DMS 273 treated with DMSO at 0.1 percent for 48 hours (cell line): Measurements from ENCODE around the gene DUS1L.

ENCODE experiments used
- DNase-seq: peaks from one replicate; lab custom pipeline; 2025; lab: John Stamatoyannopoulos, UW

Gene DUS1L

DNA sequence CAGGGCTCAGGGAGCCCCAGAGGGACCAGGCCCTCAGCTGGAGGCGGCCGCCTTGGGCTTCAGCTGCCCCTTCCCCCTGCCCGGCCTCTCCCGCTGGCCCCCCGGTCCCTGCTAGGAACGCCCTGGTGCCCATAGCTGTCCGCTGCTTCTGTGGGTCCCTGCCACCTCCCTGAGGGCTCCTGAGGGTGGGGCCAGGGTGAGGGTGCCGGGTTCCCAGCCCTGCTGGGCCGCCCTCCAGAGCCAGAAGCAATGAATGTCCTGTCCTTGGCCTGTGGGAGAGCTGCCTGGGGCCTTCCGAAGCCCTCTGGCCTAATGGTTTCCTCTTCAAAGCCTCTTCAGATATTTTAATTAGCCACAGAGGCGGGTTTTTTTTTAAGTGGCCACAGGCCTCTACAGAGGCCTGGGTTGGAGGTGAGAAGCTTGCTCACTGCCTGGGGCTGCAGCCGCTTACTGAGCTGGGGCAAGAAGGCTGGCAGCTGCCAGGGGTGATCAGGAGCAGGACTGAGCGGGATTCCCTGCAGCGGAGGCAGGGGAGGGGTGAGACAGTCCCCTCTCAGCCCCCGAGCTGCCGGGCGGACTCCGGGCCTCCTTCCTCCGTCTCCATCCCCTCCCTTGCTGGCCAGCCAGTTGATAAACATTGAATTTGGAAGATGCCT, 52.8 kb downstream of the DUS1L start:
- no peak for DNase-seq

DNA sequence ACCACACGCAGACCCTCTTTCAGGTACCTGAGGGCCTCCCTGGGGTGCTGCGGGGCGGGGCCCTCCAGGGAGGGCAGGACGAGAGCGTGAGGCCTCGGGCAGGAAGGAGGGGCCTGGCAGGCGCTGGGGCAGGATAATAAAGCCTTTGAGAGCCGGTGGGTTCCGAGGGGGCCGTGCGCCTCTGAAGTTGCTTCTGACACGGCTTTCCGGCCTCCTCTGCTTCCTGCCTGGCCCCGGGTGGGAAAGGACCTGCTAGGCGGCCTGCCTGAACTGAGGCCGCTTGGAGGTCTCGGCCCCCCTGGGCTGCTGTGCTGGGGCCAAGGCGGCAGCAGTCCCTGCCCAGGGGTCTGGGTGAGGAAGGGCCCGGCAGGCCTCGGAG, 53.4 kb downstream of the DUS1L start:
- no peak for DNase-seq

DNA sequence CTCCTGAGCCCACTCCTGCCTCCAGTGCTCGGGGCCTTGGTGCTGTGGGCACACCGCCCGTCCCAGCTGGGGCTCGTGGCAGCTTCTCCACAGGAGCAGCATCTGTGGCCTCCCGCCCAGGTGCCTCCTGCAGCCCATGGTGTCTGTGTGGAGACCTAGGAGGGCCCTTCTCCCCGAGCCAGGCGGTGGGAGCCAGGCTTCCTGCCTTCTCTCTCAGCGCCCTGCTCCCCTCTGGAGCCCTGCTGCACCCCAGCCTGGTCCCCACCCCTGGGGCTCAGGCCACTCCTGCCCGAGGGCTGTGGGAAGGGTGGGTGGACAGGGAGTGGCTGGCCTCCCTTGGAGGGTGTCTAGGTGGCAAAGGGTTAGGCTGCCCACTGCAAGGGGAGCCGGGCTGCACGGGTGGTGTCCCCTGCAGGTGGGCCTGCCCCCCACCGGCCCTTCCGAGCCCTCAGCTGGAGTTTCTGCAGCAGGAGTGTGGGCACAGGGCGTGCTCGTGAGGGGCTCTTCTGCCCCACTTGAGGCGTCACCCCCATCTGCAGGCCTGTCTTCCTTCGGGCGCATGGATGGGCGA, 53.9 kb downstream of the DUS1L start:
- no peak for DNase-seq

DNA sequence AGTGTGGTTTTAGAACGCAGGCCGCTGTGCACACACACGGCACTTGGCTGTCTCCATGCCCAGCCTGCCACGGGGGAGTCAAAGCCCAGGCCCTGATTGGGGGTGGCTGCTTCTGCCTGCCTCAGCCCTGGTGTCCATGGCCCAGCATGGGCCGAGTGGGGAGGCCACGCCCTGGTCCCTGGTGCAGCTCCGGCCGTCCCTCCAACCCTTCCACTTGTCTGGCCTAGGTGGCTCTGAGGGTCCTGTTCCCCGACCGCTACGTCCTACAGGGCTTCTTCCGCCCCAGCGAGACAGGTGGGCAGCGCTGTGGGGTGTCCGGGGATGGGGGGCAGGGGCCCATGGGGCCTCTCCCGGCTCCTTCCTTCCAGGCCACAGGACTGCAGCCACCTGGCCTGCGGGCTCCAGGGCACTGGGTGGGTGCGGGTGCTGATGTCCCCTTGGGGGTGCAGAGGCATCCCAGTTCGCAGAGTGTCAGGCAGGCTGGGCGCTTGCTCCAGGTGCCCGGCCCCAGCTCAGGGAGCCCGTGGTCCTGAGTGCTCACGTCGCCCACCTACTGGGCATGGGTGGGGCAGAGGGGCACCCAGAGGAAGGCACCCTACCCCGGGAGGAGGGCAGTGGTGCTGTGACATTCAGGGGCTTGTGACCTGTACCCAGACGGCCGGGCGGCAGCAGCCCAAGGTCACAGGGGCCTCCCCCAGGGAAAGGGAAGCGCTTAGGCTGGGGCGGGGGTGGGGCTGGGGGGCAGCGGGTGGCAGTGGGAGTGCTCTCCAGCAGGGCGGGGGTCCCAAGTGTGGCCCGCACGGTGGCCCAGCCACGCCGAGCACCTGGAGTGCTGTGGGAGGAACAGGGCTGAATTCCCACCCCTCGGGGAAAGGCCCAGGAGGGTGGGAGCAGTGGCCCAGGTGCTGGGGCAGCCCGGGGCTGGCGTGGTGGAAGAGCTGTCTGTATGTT, 54.8 kb downstream of the DUS1L start:
- DNase-seq: no peak

DNA sequence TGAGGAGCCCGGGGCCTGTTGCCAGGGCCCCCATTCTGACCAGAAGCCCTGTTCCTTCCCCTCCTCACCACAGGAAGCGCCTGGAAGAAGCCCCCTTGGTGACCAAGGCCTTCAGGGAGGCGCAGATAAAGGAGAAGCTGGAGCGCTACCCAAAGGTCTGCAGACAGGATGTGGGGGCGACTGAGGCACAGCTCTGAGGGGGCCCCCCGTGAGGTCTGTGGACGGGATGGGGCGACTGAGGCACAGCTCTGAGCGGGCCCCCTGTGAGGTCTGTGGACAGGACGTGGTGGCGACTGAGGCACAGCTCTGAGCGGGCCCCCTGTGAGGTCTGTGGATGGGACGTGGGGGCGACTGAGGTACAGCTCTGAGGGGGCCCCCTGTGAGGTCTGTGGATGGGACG, 56.2 kb downstream of the DUS1L start:
- DNase-seq: no peak

DNA sequence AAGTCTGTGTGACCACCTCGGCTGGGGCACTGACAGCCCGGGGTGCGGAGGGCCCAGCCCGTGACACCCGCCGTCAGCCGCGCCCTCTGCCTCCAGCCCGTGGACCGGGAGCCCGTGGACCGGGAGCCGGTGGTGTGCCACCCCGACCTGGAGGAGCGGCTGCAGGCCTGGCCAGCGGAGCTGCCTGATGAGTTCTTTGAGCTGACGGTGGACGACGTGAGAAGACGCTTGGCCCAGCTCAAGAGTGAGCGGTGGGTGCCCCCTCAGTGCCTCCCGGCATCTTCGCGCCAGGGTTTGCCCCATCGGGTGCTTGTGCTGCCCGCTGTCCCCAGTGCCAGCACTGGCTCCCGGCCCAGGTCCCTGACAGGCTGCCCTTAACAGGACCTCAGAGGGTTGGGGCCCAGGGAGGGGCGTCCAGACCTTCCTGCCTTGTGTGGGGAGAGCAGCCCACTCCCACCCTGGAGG, 56.6 kb downstream of the DUS1L start:
- DNase-seq: no peak

DNA sequence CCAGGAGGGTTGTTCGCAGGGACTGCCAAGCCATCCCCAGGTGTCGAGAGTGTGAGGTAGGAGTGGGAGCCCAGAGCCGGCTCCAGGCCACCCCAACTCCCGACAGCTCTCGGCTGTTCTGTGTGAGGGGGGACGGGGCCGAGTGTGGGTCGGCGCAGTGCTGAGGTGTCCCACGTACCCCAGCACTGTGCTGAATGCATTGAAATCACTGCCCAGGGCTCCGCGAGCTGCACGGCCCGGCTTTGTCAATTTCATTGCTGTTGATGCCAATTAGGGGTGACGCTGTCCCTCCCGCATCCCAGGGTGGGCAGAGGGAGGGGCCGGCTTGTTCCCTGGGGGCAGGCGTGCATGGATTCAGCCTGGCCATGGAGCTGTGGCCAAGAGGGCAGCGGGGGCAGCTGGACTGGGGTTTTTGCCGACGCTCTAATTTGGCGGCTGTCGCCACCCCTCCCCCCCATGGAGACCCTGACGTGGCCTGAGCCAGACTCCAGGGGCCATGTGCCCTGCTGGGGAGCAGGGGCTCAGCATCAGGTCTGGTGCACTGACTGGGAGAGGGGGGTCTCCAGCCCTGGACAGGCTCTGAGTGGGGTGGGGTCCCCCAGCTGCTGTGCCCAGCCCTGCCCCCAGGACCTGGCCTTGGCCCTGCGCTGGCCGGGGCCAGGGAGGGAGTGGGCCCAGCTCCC, 57.2 kb downstream of the DUS1L start:
- DNase-seq: no peak
